Measurements from ENCODE around the gene CAMK2A.

DNA sequence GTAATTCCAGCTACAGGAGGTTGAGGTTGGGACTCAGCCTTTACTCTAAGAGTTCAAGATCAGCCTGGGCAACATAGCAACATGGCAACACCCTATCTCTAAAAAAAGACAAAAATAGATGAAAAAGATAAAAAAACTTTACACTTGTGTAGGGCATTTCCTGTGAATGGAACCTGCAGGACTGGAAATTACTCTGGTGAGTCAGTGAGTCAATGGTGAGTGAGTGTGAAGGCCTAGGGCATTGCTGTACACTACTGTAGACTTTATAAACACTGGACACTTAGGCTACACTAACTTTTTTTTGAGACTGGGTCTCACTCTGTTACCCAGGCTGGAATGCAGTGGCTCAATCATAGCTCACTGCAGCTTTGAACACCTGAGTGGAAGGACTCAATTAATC lies 32.6 kb upstream of the CAMK2A start:
- TF ChIP-seq, protein P1, sequence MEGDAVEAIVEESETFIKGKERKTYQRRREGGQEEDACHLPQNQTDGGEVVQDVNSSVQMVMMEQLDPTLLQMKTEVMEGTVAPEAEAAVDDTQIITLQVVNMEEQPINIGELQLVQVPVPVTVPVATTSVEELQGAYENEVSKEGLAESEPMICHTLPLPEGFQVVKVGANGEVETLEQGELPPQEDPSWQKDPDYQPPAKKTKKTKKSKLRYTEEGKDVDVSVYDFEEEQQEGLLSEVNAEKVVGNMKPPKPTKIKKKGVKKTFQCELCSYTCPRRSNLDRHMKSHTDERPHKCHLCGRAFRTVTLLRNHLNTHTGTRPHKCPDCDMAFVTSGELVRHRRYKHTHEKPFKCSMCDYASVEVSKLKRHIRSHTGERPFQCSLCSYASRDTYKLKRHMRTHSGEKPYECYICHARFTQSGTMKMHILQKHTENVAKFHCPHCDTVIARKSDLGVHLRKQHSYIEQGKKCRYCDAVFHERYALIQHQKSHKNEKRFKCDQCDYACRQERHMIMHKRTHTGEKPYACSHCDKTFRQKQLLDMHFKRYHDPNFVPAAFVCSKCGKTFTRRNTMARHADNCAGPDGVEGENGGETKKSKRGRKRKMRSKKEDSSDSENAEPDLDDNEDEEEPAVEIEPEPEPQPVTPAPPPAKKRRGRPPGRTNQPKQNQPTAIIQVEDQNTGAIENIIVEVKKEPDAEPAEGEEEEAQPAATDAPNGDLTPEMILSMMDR (IDR thresholded peaks at IDR 0.05) = no peak
- TF ChIP-seq POLR2A (IDR thresholded peaks at IDR 0.05) = no peak

All from testis (tissue), 2 donors.